ENCODE data around the gene KIFC3.
"Not testable (repeated sequence)": the region's sequence is repeated elsewhere in the genome, so short reads cannot be mapped to it uniquely, and the experiment has no call there.

Gene KIFC3

GRCh38 chr16:57801809-57802340, 416 bp downstream of the KIFC3 start:
- DNase-seq: no peak

- DNase-seq: no peak
These were observed 1.0 kb downstream of the KIFC3 start for GRCh38 chr16:57801098-57801808.

DNA sequence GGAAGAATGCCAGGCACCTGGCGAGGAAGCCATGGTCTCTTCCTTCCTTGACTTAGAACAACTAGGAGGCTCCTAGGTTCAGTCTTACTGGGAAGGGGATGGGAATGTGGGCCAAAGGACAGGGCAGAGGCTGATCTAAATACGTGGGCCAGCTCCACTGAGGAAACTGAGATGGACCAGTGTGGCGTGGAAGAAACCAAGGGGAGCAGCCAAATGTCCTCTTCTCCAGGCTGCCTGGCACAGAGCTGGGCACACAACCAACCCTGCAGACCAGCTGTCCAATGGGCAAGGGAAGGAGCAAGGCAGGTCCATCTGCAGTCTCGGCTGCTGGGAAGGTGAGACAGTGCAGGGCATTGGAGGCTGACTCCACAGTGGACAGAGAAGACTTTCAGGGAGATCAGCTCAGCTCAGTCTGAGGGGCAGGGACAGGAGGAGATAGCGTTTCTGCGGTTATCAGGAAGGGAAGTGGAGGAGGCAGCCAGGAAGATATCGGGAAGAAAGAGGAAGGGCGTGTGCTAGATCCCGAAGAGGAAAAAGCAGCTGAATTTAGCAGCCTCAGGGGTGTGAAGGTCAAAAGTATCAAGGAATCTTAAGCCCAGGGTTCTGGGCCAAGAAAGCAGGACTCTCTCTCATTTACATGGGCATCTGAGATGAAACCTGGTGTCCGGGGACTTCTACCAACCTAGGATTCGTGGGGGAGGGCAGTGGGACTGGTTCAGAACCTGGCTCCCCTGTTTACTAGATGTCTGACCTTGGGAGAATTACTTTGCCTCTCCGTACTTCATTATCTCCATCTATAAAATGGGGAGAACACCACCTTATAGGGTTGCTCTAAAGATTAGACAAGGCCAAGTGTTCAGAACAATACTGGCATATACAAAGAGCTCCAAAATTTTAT, 1.8 kb downstream of the KIFC3 start:
- DNase-seq: no peak

DNA sequence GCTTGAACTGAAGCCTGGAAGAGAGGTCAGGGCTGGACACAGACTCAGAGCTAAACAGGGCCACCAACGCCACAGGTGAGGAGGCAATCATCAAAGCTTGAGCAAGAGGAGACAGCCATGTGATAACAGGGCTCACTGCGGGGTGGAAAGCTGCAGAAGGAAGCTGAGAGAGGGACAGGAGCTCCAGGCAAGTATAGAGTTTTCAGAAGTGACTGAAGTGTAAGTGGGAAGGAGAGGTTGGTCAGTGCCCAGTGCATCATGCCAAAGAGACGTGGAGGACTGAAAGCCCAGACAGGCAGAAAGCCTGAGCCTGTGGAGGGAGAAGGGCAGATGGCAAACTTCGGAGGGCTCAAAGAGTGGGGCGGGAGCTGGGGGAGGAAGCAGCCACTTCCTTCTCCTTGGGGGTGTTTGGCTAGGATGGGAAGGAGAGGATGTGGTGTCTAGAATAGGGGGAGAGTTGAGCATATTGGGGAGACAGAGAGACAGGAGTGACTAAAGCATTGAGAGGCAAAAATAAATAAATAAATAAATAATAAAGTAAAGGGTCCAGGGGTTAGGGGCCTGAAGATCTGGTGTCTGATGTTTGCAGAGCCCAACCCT, 2.6 kb downstream of the KIFC3 start:
- DNase-seq: peak; percentile 49

GRCh38 chr16:57798953-57799599, 3.2 kb downstream of the KIFC3 start:
- DNase-seq: peak; percentile 93

GRCh38 chr16:57798267-57798810, 4.0 kb downstream of the KIFC3 start:
- no peak for DNase-seq

GRCh38 chr16:57797526-57798266, 4.6 kb downstream of the KIFC3 start:
- DNase-seq: peak; percentile 72

GRCh38 chr16:57797216-57797525, 5.1 kb downstream of the KIFC3 start:
- no peak for DNase-seq

DNA sequence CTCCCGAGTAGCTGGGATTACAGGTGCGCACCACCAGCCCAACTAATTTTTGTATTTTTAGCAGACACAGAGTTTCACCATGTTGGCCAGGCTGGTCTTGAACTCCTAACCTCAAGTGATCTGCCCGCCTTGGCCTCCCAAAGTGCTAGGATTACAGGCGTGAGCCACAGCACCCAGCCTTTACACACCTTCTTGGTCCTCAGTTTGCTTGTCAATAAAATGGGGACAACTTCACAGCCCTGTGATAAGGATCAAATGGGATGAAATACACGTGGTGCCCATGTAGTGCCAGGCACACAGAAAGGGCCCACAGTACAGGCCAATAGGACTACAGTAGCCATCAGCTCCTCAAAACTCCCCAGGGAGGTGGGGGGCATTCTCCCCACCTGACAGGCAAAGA, 6.3 kb downstream of the KIFC3 start:
- not testable (repeated sequence) for DNase-seq

DNA sequence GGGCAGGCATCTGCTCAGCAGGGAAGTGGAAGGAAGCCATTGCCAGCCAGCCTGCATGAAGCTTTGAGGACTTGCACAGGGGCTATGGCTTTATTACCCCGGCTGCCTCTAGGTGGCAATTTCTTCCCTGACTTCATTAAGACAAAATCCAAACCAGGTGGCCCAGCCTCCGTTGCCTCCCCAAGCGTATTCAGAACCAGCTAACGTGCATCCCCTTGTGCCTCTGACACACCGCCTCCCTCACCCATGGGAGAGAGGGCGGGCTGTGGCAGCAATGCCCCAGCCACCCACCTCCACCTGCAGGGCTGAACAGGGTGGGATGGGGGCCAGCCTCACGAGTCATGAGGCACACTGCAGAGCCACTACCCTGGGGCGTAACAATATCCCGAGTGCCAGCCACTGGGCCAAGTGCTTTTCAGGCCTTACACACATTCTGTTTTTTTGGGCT, 6.8 kb downstream of the KIFC3 start:
- DNase-seq: peak; percentile 81

DNA sequence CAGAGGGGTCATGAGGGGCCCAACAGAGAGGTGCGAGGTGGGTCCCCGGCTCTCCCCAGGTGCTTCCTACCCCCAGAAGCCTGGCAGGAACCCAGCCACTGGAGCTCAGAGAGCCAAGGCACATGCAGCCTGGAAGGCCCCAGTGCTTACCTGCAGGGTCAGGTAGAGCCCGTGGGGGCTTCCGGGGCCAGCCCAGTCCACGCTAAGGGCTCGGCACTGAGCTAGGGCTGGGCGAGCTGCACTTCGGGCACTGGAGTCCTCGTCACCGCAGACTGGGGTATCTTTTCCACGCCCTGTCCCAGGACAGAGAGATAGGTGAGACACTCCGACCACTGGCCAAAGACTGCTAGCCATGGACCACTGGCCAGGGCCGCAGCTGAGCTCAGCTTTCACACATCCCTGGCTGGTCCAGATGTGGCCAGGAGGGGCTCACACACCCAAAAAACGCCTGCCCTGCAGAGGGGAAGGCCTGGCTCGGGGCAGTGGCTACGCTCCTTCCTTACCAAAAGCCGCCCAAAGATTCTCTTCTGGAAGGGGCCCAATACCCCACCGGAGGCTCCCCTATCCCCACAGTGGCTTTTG, 7.4 kb downstream of the KIFC3 start:
- no peak for DNase-seq

GRCh38 chr16:57791893-57792461, 10.3 kb downstream of the KIFC3 start:
- DNase-seq: no peak

- DNase-seq: no peak
These were observed 10.9 kb downstream of the KIFC3 start for GRCh38 chr16:57791195-57791892.

GRCh38 chr16:57788951-57789350, 13.3 kb downstream of the KIFC3 start:
- no peak for DNase-seq

DNA sequence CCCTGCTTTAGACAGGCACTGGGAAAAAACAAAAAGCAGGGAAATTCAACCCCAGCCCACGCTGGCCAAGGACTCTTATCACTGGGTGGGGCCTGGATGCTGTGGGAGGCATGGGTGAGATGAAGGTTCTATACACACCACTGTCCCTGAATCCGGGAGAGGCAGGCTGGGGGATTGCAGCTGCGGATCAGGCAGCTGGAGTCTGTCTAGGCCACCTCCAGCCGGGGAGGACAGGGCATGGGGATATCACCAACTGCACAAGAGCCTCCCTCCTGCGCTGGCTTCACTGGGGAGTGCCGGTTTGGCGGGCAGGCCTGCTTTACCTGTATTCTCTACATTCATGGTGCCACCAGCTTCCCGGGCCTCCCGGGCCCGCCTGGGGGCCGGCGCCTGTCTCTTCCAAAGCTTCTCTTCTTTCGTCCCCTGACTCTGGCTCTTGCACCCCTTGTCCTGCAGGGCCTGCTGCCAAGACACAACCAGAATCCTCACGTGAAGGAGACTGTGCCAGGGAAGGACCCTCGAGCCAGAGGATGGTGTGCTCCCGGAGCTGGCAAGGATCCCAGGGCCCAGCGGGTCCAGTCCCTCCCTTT, 13.9 kb downstream of the KIFC3 start:
- no peak for DNase-seq

GRCh38 chr16:57787519-57787905, 14.8 kb downstream of the KIFC3 start:
- DNase-seq: no peak

DNA sequence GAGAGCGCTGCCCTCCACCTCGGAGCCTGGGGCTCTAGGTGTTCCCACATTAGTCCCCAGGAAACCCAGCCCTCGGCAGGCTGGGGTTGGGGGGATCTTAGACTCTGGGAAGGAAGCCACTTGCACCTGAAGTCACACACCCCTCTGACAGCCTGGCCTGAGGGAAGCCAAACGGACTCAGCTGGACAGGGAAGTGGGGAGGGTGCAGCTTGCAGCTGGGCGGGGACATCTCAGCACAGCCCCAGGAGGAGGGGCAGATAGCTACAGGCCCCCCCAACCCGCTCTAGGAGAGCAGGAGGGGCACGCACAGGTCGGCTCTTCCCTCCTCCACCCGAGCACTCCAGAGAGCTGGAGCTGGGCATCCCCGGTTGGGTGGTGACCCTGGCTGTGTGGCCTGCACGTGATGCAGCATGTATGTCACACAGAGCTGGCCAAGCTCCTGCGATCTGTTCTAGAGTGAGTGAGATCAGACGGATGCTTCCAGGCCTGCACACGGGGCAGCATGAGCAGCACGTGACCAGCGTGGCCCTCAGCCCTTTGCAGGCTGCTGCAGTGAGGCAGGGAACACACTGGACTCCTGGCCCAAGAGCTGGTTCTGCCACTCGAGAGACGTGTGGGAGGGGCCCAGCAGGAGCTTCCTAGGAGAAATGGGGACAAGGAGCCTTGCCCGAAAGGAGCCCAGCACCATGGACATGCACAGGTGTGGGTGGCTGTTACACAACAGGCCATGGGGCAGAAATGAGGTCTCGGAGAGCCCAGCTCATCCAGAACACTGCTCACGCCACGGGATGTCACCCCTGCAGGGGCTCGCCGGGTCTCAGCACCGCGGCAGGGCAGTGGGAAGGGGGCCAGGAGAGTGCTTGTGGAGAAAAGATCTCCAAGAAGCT, 15.4 kb downstream of the KIFC3 start:
- no peak for DNase-seq

DNA sequence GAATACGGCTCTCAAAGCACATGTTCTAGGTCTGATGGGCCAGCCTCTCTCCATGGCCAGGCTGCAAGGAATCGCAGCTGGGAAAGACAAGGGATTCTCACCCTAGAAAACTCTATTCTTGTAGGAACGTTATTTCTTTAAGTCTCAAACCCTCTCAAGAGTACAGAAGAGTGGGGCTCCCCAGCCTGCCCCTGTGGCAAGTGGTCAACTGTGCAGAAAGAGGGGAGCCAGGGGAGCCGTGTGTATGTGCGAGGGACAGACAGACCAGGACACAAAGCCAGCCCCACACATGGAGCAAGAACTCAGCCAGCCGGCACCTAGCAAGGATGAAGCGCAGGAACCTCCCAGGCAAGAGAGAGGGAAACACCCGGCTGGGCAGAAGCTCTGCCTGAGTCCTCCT, 16.4 kb downstream of the KIFC3 start:
- no peak for DNase-seq

DNA sequence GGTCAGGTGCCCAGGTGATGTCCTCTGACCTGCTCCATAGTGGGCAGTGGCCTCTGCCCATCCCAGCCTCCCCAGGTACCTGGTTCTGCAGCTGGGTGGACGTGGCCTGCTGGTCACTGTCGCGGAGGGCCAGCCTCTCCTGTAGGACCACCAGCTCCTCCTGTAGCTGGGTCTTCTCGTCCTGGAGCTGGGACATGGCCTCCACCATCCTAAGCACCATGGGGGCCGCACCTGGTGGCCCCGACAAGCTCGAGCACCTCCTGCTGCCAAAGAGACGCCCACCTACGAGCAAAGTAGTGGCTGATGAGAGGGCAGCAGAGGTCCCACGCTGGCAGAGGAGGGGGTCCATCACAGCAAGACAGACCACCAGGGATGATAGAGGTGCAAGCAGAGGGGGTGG, 16.9 kb downstream of the KIFC3 start:
- no peak for DNase-seq
